Measurements from ENCODE around the gene ARL8B. TPM values are rescaled to one million over a fixed set of nuclear protein-coding genes. Genes with fewer than 3 reads are reported as not detected.

ARL8B gene
- total RNA-seq, 1 experiment from 2014 or later = 51.8 TPM

DNA sequence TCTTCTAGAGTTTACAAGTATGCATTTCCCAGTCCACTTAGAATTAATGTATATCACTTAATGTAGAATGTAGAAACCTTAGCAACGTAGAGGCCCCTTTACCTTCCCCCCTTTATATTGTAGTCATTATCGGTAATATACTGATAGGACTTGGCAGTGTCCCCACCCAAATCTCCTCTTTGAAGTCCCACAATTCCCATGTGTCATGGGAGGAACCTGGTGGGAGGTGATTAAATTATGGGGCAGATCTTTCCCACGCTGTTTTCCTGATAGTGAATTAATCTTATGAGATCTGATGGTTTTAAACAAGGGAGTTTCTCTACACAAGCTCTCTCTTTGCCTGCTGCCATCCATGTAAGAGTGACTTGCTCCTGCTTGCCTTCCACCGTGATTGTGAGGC, 31.0 kb downstream of the ARL8B start:
- Histone ChIP-seq H3K4me1 (ENCODE audit: control insufficient read depth, insufficient read depth, low read length) (no peaks in the 10 kb centered on the region), H3K27ac (ENCODE audit: low read length) (no peak overlapping the region), H3K9me3 (ENCODE audit: control insufficient read depth, insufficient read depth, low read depth, low read length) (no peaks in the 10 kb centered on the region), H3K36me3 (ENCODE audit: control insufficient read depth, insufficient read depth, low read length) (no peaks in the 10 kb centered on the region), H3K27me3 (ENCODE audit: control insufficient read depth, insufficient read depth, low read length) (no peaks in the 10 kb centered on the region), H3K4me3 (ENCODE audit: low read depth in 2 of 2, low read length in 2 of 2) (no peak overlapping the region)
- DNase-seq (ENCODE audit: low read depth, low spot score) (no peak), ATAC-seq (no peak)
- intact Hi-C loops (cut with micrococcal nuclease; ENCODE audit: unreplicated experiment) = no loop called here
- POLR2A ChIA-PET = no interaction called here
- CTCF ChIA-PET = no interaction called here
- TSS peak; percentile 6 for BruUV-seq (replicated peaks)
- TF ChIP-seq, protein P1, sequence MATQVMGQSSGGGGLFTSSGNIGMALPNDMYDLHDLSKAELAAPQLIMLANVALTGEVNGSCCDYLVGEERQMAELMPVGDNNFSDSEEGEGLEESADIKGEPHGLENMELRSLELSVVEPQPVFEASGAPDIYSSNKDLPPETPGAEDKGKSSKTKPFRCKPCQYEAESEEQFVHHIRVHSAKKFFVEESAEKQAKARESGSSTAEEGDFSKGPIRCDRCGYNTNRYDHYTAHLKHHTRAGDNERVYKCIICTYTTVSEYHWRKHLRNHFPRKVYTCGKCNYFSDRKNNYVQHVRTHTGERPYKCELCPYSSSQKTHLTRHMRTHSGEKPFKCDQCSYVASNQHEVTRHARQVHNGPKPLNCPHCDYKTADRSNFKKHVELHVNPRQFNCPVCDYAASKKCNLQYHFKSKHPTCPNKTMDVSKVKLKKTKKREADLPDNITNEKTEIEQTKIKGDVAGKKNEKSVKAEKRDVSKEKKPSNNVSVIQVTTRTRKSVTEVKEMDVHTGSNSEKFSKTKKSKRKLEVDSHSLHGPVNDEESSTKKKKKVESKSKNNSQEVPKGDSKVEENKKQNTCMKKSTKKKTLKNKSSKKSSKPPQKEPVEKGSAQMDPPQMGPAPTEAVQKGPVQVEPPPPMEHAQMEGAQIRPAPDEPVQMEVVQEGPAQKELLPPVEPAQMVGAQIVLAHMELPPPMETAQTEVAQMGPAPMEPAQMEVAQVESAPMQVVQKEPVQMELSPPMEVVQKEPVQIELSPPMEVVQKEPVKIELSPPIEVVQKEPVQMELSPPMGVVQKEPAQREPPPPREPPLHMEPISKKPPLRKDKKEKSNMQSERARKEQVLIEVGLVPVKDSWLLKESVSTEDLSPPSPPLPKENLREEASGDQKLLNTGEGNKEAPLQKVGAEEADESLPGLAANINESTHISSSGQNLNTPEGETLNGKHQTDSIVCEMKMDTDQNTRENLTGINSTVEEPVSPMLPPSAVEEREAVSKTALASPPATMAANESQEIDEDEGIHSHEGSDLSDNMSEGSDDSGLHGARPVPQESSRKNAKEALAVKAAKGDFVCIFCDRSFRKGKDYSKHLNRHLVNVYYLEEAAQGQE (IDR thresholded peaks at IDR 0.05; ENCODE audit: insufficient read depth in 1 of 2, low read depth in 2 of 2, low read length in 1 of 2) = no peak
- TF ChIP-seq POLR2AphosphoS5 (IDR thresholded peaks at IDR 0.05; ENCODE audit: low read depth, low read length) (no peak), TCF7L2 (IDR thresholded peaks at IDR 0.05; ENCODE audit: low read depth, low read length) (no peak), SIN3A (IDR thresholded peaks at IDR 0.05; ENCODE audit: borderline replicate concordance, insufficient read depth, low read depth, low read length) (no peak)
- TF ChIP-seq, protein P2, sequence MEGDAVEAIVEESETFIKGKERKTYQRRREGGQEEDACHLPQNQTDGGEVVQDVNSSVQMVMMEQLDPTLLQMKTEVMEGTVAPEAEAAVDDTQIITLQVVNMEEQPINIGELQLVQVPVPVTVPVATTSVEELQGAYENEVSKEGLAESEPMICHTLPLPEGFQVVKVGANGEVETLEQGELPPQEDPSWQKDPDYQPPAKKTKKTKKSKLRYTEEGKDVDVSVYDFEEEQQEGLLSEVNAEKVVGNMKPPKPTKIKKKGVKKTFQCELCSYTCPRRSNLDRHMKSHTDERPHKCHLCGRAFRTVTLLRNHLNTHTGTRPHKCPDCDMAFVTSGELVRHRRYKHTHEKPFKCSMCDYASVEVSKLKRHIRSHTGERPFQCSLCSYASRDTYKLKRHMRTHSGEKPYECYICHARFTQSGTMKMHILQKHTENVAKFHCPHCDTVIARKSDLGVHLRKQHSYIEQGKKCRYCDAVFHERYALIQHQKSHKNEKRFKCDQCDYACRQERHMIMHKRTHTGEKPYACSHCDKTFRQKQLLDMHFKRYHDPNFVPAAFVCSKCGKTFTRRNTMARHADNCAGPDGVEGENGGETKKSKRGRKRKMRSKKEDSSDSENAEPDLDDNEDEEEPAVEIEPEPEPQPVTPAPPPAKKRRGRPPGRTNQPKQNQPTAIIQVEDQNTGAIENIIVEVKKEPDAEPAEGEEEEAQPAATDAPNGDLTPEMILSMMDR (IDR thresholded peaks at IDR 0.05) = no peak
- in situ Hi-C loops (cut with HindIII; ENCODE audit: low pct_unique_long_range_greater_than_20kb, low sequenced_read_pairs) = no loop called here

DNA sequence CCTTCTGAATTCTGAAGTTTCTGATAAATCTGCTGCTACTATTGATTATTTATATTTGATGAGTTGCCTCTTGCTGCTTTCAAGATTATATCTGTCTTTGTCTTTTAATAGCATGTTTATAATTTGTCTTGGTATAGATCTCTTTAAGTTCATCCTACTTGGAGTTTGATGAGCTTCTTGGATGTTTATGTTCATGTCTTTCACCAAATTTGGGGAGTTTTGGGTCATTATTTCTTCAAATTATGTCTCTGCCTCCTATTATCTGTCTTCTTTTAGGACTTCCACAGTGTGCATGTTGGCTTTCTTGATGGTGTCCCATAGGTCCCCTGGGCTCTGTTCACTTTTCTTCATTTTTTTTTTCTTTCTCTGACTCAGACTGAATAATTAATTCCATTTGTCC, 33.1 kb downstream of the ARL8B start:
- Histone ChIP-seq H3K36me3 (ENCODE audit: control insufficient read depth, insufficient read depth, low read length) (no peaks in the 10 kb centered on the region), H3K27ac (ENCODE audit: low read length) (no peak overlapping the region), H3K9me3 (ENCODE audit: control insufficient read depth, insufficient read depth, low read depth, low read length) (no peaks in the 10 kb centered on the region), H3K27me3 (ENCODE audit: control insufficient read depth, insufficient read depth, low read length) (no peaks in the 10 kb centered on the region), H3K4me3 (ENCODE audit: low read depth in 2 of 2, low read length in 2 of 2) (no peak overlapping the region), H3K4me1 (ENCODE audit: control insufficient read depth, insufficient read depth, low read length) (peaks cover 6% of the 10 kb centered on the region; the same call in 1 of the 2 replicates)
- ChIA-PET POLR2A (no interaction called here), CTCF (no interaction called here)
- in situ Hi-C loops (cut with HindIII; ENCODE audit: low pct_unique_long_range_greater_than_20kb, low sequenced_read_pairs) (no loop called here), intact Hi-C loops (cut with micrococcal nuclease; ENCODE audit: unreplicated experiment) (no loop called here)
- no TSS peak for BruUV-seq (replicated peaks)
- TF ChIP-seq, protein P2 (IDR thresholded peaks at IDR 0.05) = no peak
- TF ChIP-seq, protein P1 (IDR thresholded peaks at IDR 0.05; ENCODE audit: insufficient read depth in 1 of 2, low read depth in 2 of 2, low read length in 1 of 2) = no peak
- no peak for TF ChIP-seq TCF7L2 (IDR thresholded peaks at IDR 0.05; ENCODE audit: low read depth, low read length)
- TF ChIP-seq POLR2AphosphoS5 (IDR thresholded peaks at IDR 0.05; ENCODE audit: low read depth, low read length) = no peak
- TF ChIP-seq SIN3A (IDR thresholded peaks at IDR 0.05; ENCODE audit: borderline replicate concordance, insufficient read depth, low read depth, low read length) = no peak
- ATAC-seq (no peak), DNase-seq (ENCODE audit: low read depth, low spot score) (no peak)
